ENCODE data around the gene CBLIF.

The CBLIF gene

DNA sequence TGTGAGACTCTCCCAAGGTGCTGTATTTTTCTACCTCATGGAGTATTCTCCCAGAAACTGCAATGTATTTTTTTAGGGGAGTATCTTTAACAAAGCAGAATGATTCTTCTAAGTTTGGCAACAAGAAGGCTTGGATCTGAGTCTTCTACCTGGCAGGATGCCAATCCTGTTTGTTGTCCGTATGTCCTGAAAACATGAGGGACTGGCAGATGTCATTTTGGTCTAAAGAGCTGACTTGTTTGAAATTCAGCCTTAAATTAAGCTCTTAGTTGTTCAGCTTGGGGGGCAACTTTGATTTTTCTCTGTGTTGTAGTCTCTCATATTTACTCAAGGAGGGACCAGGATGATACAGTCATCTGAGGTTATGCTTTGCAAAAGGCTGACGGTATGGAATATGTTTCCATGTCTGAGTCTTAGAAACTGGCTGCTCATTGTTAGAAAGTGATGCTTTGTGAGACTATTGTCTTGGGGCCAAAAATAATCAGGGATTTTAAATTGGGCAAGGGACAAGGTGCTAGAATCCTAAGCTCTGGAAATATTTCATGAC lies 44.1 kb downstream of the CBLIF start:
- no peak for TF ChIP-seq CTCF (IDR thresholded peaks at IDR 0.05; ENCODE audit: insufficient read depth, low read depth, low read length, missing control alignments)
- no peak for DNase-seq (ENCODE audit: low read depth)
- H3K4me3 ChIP-seq (ENCODE audit: low read depth, low read length), result no peak overlapping the region

- DNase-seq (ENCODE audit: low read depth), result no peak
- H3K4me3 ChIP-seq (ENCODE audit: low read depth, low read length), result no peak overlapping the region
- TF ChIP-seq CTCF (IDR thresholded peaks at IDR 0.05; ENCODE audit: insufficient read depth, low read depth, low read length, missing control alignments), result no peak
Measured at GRCh38 chr11:59800390-59801025, 44.8 kb downstream of the CBLIF start.

DNA sequence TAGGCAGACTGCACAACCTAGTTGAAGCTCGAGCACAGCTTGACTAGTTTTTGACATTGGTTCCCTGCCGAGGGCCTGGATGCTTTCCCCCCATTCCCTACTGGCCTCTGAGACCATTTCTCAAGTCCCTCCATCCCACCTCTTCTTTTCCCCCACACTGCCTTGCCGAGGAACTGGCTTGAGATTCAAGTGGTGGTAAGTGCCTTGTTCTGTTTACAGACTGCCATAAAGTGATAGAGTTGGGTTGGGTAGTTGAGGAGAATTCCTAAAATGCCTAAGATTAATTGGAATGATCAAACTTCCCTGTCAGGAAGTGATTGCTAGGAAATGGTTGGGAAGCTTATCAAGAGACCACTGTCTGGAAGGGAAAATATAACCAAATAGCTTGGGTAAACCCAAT lies 50.9 kb downstream of the CBLIF start:
- no peak for DNase-seq (ENCODE audit: low read depth)
- no peak overlapping the region for H3K4me3 ChIP-seq (ENCODE audit: low read depth, low read length)
- no peak for TF ChIP-seq CTCF (IDR thresholded peaks at IDR 0.05; ENCODE audit: insufficient read depth, low read depth, low read length, missing control alignments)

- no peak overlapping the region for H3K4me3 ChIP-seq (ENCODE audit: low read depth, low read length)
- TF ChIP-seq CTCF (IDR thresholded peaks at IDR 0.05; ENCODE audit: insufficient read depth, low read depth, low read length, missing control alignments), result no peak
- no peak for DNase-seq (ENCODE audit: low read depth)
Measured at GRCh38 chr11:59792507-59792906, 52.8 kb downstream of the CBLIF start.

DNA sequence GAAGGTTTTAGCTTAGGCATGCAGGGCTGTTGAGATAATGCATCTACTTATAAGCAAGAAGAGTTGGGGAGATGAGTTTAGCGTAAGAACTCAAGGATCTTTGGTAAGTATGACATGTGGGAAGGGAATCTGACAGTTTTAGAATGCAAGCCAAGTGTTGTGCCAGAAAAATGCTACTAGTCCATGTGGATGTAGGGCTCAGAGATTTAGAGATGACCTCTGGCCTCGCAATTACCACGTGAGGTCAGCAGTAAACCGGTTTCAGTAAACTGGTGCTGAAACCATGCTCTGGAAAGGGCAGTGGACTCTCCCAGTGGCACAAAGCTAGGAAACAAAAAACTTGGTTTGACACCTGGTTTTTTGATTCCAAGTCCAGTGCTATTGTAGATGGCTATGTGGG lies 53.7 kb downstream of the CBLIF start:
- DNase-seq (ENCODE audit: low read depth), result no peak
- H3K4me3 ChIP-seq (ENCODE audit: low read depth, low read length), result no peak overlapping the region
- no peak for TF ChIP-seq CTCF (IDR thresholded peaks at IDR 0.05; ENCODE audit: insufficient read depth, low read depth, low read length, missing control alignments)

GRCh38 chr11:59787816-59788215 lies 57.5 kb downstream of the CBLIF start:
- no peak overlapping the region for H3K4me3 ChIP-seq (ENCODE audit: low read depth, low read length)
- no peak for TF ChIP-seq CTCF (IDR thresholded peaks at IDR 0.05; ENCODE audit: insufficient read depth, low read depth, low read length, missing control alignments)
- DNase-seq (ENCODE audit: low read depth), result no peak

DNA sequence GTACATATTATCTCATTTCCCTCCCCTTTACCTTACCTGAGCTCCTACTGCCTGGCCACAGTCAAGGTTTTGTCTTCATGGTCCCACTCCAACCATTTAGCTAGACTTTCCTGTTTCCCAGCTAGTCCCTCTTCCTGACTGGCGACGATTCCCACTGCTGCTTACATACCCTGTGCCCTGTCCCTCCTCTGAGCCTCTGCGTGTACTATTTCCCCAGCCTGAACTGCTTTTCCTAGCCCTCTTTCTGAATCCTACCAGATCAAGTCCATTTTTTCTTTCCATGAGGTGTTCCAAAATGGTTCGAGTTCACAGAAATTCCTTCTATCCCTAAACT lies 58.1 kb downstream of the CBLIF start:
- no peak for DNase-seq (ENCODE audit: low read depth)

More for the DNA sequence above, 58.1 kb downstream of the CBLIF start:
- no peak overlapping the region for H3K4me3 ChIP-seq (ENCODE audit: low read depth, low read length)
- no peak for TF ChIP-seq CTCF (IDR thresholded peaks at IDR 0.05; ENCODE audit: insufficient read depth, low read depth, low read length, missing control alignments)

All from GM12865 (cell line).